Fibroblast of skin of left biceps (primary cell): Measurements from ENCODE around the gene COL27A1.
"Not testable (repeated sequence)": the region's sequence is repeated elsewhere in the genome, so short reads cannot be mapped to it uniquely, and the experiment has no call there.

Experiments used
- DNase-seq, 2 experiments: peaks; one replicate each; pipeline ENCODE4 v3.0.0-alpha.2; 2013; ENCODE audit warnings: low read depth in 2 of 2

Gene COL27A1

DNA sequence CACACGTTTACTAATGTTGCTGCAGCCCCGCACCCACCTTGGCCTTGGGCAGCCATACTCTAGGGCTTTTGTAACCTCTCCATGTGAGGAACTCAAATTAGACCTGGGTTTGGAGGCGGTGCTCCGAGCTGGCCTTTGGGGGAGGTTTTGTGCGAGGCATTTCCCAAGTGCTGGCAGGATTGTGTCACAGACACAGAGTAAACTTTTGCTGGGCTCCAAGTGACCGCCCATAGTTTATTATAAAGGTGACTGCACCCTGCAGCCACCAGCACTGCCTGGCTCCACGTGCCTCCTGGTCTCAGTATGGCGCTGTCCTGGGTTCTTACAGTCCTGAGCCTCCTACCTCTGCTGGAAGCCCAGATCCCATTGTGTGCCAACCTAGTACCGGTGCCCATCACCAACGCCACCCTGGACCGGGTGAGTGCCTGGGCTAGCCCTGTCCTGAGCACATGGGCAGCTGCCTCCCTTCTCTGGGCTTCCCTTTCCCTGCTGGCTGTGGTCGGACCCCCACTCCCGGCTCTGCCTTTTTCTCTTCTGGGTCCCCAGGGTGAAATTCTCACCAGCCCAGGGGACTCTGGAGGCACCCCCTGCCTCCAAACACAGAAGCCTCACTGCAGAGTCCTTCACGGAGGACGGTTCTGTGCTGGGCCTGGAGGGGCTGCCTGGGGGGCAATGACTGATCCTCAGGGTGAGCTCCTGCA is 167.6 kb downstream of the COL27A1 start, which contains the start of gene ORM1:
TSS of gene ORM1 (plus strand) at position 268 of the 701 bp plus-strand sequence. CDS start at position 304, 36 bp downstream.
- DNase-seq = not testable (repeated sequence)

DNA sequence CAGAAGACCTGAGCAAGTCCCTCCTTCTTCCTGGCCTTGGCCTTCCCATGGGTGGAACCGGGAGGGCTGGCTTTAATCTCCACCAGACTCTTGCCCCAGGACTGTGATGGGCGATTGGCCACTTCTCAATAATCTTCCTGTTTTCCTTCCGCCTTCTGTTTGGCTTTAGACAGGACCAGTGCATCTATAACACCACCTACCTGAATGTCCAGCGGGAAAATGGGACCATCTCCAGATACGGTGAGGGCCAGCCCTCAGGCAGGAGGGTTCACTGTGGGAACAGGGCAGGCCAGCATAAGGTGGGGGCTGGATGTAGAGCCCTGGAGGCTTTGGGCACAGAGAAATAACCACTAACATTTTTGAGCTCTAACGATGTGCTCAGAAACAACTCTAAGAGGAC is 168.5 kb downstream of the COL27A1 start:
- not testable (repeated sequence) for DNase-seq

DNA sequence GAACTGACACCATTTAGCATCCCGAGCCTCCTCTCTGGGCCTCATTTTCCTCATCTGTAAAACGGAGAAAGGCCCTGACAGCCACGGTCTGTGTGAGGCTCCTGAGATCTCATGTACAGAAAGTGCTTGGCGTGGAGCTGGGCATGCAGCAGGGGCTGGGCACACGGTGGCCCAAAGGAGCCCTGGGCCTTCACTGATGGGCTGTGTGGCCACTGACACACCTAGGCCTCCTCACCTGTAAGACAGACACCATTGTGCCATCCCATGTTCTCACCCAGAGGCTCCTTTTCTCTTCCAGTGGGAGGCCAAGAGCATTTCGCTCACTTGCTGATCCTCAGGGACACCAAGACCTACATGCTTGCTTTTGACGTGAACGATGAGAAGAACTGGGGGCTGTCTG is 169.2 kb downstream of the COL27A1 start:
- no peak for DNase-seq

DNA sequence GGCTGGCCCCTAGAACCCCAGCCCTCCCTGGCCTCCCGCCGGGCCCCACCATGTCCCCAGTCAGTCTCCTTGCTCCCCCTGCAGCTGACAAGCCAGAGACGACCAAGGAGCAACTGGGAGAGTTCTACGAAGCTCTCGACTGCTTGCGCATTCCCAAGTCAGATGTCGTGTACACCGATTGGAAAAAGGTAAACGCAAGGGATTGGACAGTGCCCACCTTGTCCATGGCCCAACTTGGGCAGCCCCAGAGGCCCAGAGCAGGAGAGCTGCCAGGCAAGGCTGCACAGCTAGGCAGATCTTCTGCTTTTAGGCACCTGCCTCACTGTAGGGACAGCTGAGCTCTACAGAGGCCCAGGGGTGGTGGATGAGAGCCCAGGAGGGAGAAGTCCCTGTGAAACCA is 169.6 kb downstream of the COL27A1 start:
- DNase-seq = not testable (repeated sequence)

DNA sequence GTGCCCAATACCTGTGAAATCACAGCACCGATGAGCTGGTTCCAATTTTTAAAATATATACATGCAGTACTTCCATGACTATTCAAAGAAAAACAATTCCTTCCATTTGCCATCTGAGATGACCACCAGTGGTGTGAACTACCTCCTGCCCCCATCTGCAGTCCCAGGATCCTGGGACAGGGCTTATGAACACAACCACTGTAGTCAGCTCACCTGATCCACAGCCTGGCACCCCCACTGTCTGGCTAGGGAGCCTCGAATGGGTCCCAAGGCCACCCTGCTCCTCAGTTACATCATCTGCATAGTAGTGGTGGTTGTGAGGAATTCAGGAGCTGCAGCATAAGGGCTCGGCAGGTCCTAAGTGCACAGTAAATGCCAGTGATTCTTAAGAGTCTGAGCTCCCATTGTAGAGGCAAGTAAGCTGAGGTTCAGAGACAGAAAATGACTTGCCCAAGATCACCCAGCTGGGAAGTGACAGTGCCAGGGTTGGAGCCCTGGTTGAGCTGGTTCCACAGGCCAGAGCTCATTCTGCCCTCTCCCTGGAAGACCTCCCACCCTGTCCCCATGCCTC is 170.4 kb downstream of the COL27A1 start:
- DNase-seq = not testable (repeated sequence)

DNA sequence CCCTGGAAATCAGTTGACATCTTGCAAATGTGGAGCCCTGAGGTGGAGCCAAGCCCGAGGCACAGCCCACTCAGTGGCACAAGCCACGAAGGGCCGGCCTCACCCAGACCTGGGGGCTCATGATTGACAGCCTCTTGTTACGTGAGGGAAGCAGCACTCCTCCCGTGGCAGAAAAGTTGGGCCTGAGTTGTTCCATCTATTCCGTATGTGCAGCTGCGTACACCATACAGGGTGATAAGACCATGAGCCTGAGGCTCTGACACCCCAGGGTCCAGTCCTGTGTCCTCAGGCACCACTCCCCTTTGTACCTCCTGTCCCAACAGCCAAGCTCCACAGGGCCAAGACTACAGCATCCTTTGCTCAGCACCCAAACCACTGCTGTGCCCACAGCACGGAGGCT is 172.4 kb downstream of the COL27A1 start:
- no peak for DNase-seq

DNA sequence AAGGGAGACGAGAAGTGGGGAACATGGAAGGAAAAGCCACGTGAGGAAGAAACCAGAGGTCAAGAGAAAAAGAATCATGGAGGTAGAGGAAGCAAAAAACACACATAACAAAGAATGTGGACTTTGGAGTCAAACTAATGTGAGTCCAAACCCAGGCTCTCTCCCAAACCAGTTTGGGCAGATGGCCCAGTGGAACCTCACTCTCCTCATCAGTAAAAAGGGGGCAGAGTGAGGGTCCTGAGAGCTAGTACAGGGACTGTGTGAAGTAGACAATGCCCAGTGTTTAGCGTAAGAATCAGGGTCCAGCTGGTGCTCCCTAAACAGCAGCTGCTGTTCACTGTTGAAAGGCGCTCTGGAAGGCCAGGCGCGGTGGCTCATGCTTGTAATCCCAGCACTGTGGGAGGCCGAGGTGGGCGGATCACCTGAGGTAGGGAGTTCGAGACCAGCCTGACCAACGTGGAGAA is 173.1 kb downstream of the COL27A1 start:
- DNase-seq = not testable (repeated sequence)

DNA sequence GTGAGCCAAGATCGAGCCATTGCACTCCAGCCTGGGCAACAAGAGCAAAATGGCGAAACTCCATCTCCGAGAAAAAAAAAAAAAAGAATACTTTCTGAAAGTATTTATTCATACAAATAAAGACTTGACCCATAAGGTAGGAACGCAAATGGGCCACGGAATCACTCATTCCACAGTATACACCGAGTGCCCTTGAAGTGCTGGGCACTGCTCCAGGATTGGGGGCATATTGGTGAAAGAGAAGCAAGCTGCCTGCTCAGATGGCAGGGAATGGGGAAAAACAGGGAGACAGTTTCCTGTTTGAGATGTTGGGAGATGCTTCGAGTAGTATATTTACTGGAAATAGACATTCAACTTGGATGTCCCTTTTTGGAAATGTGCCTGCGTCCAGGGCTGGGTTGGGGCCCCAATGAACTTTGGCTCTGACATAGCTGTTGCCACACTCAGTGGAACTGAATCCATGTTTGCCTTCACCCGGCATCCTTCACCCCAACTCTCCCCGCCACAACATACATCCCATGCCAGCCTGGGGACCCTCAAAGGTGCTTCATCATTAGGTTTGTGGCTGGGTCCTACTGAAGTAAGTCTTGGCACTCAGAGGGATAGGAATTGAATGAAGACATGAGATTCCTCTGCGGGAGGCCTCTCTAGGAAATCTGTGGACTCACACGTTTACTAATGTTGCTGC is 173.7 kb downstream of the COL27A1 start:
- not testable (repeated sequence) for DNase-seq

DNA sequence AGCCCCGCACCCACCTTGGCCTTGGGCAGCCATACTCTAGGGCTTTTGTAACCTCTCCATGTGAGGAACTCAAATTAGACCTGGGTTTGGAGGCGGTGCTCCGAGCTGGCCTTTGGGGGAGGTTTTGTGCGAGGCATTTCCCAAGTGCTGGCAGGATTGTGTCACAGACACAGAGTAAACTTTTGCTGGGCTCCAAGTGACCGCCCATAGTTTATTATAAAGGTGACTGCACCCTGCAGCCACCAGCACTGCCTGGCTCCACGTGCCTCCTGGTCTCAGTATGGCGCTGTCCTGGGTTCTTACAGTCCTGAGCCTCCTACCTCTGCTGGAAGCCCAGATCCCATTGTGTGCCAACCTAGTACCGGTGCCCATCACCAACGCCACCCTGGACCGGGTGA is 174.3 kb downstream of the COL27A1 start, which contains the start of gene ORM2:
TSS of gene ORM2 (plus strand) at position 245 of the 398 bp plus-strand sequence. CDS start at position 281, 36 bp downstream.
- DNase-seq = not testable (repeated sequence)

DNA sequence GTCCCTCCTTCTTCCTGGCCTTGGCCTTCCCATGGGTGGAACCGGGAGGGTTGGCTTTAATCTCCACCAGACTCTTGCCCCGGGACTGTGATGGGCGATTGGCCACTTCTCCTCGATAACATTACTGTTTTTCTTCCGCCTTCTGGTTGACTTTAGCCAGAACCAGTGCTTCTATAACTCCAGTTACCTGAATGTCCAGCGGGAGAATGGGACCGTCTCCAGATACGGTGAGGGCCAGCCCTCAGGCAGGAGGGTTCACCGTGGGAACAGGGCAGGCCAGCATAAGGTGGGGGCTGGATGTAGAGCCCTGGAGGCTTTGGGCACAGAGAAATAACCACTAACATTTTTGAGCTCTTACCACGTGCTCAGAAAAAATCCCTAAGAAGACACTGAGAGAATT is 175.3 kb downstream of the COL27A1 start:
- DNase-seq = no peak

DNA sequence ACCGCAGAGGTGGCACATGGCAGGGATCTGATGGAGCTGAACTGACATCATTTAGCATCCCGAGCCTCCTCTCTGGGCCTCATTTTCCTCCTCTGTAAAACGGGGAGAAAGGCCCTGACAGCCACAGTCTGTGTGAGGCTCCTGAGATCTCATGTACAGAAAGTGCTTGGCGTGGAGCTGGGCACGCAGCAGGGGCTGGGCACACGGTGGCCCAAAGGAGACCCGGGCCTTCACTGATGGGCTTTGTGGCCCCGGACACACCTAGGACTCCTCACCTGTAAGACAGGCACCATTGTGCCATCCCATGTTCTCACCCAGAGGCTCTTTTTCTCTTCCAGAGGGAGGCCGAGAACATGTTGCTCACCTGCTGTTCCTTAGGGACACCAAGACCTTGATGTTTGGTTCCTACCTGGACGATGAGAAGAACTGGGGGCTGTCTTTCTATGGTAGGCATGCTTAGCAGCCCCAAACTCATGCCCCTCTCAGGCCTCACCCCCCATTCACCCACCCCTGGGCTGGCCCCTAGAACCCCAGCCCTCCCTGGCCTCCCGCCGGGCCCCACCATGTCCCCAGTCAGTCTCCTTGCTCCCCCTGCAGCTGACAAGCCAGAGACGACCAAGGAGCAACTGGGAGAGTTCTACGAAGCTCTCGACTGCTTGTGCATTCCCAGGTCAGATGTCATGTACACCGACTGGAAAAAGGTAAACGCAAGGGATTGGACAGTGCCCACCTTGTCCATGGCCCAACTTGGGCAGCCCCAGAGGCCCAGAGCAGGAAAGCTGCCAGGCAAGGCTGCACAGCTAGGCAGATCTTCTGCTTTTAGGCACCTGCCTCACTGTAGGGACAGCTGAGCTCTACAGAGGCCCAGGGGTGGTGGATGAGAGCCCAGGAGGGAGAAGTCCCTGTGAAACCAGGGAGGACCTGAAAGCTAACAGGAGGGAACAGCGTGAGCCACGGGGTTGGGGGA is 176.2 kb downstream of the COL27A1 start:
- DNase-seq = not testable (repeated sequence)

DNA sequence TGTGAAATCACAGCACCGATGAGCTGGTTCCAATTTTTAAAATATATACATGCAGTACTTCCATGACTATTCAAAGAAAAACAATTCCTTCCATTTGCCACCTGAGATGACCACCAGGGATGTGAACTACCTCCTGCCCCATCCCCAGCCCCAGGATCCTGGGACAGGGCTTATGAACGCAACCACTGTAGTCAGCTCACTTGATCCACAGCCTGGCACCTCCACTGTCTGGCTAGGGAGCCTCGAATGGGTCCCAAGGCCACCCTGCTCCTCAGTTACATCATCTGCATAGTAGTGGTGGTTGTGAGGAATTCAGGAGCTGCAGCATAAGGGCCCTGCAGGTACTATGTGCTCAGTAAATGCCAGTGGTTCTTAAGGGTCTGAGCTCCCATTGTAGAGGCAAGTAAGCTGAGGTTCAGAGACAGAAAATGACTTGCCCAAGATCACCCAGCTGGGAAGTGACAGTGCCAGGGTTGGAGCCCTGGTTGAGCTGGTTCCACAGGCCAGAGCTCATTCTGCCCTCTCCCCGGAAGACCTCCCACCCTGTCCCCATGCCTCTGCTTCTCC is 177.2 kb downstream of the COL27A1 start:
- DNase-seq = not testable (repeated sequence)

DNA sequence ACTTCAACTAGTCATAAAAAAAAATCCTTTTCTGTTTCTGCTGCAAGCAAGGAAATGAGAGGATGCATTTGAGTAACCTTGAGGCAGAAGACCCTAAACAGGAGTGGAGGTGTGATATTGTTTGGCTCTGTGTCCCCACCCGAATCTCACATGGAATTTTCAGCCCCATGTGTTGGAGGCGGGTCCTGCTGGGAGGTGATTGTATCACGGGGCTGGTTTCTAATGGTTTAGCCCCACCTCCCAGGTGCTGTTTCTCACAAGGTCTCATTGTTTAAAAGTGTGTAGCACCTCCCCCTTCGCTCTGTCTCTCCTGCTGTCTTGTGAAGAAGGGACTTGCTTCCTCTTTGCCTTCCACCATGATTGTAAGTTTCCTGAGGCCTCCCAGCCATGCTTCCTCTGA is 178.4 kb downstream of the COL27A1 start:
- DNase-seq = not testable (repeated sequence)

DNA sequence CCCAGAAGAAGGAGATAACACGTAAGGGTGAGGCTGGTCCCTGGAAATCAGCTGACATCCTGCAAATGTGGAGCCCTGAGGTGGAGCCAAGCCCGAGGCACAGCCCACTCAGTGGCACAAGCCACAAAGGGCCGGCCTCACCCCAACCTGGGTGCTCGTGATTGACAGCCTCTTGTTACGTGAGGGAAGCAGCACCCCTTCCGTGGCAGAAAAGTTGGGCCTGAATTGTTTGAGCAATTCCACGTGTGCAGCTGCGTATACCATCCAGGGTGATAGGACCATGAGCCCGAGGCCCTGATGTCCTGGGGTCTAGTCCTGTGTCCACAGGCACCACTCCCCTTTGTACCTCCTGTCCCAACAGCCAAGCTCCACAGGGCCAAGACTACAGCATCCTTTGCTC is 179.2 kb downstream of the COL27A1 start:
- DNase-seq = no peak

DNA sequence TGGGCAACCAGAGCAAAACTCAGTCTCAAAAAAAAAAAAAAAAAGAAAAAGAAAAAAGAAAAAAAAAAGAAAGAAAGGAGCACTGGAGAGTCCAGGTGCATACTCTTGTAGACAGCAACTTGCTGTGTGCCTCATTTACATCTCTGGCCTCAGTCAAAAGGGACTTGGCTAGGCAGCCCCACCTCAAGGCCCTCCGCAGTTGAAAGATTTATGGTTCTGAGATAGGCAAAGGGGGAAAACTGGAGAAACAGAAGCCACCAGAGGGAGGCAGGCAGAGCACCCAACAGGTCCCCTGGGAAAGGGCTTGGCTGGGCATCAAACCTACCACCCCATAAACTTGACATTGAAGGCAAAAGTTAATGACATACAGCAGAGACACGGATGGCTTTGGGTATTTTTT is 180.4 kb downstream of the COL27A1 start:
- DNase-seq = no peak

DNA sequence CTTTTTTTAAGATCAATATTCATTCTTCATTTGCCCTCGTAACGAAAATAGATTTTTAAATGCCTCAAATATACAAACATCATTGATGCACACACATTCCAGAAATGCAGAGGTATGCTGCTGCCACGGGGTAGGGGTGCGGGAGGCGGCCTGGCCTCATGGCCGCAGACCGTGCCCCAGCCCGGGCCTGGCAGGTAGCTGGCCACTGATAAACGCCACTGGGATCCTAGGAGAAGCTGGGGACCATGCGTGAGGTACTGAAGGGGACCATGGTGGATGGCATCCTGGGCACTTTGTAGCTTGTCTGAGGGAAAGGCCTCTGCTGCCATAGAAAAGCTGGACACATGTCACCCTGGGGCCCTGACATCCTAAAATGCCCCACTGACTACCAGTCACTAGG is 180.8 kb downstream of the COL27A1 start:
- DNase-seq = no peak

DNA sequence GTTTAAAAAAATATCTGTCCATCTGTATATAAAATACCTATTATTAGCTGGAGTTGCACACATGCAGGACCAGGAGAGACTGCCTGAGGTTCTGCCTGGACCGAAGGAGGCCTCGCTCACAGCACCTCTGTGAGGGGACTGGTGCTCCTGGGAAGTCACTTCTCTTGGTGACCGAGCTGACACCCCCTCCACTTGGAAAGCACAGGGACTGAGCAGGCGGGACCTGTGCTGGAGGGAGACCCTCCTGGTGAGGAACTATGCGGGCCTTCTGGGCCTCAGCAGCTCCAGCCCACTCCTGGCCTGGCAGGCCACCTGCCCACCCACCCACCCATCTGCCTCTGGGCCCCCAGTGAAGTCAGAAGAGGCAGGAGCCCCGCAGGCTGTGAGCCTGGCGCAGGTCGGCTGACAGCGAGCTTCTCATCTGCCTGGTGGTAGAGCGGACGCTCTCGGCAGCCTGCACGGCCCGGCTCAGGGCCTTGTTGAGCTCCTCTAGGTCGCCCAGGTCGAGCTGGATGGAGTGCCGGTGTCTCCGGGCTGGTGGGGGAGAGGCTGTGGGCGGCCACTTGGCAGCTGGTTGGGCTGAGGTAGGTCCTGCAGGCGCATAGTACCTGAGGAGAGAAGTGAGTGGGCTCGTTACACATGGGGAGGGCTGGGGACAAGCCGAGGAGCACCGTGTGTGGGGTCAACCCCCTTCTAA is 181.5 kb downstream of the COL27A1 start:
- DNase-seq = no peak

DNA sequence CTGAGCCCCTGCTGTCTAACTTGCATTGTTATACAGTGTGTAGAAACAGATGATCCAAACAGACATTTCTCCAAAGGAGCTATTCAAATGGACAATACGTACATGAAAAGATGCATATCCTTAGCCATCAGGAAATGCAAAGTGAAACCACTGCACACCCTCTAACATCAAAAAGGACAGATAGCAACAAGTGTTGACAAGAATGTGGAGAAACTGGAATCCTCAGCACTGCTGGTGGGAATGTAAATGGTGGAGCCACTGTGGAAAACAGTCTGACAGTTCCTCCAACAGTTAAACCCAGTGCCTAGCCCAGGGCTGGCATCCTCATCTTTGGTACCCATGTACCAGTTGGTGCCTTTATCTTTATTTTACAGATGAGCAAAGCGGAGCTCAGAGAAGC is 182.8 kb downstream of the COL27A1 start:
- no peak for DNase-seq

DNA sequence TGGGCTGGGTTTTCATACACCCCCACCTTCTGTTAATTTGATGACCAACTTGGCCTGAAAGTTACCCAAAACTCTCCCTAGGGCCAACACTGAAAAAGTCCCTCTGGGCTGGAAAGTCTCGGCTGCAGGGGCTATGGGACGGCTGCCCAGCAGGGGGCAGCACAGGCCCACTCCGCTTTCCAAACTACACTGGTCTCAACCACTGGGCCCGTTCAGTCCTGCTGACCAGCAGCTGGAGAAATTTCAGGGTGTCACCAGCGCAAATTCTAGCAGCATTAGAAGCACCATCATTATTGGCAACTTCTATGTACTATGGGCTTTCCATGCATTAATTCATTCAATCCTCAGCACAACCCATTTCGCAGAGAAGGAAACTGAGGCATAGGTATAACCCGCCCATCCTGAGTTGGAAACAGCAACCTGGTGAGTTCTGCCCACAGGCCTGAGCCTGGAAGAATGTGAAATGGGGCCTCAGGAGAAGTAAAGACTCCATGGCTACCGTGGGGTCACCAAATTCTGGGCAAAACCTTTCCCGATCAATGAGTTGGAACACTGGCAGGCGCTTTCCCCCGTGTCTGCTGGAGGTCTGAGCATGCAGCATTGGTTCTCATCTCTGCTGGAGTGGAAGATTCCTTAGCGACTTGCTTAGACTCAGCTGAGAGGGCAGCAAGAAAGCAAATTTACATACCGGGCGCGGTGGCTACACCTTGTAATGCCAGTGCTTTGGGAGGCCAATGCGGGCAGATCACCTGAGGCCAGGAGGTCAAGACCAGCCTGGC is 184.0 kb downstream of the COL27A1 start:
- DNase-seq = no peak
